A549 treated with RU486 at 1 μM for 4 hours (cell line): ENCODE measurements around the gene JMJD6. TPM values are rescaled to one million over a fixed set of nuclear protein-coding genes. Genes with fewer than 3 reads are reported as not detected.

Source experiments
- total RNA-seq: library from RNA; stranded (reverse); fragments of 200-300 nt; extraction: Qiagen RNA extraction; gene quantifications from 5 replicates; pipeline ENCODE4 v1.2.3, GENCODE V29; 2022; ENCODE audit warnings: low read depth

Gene JMJD6
- total RNA-seq, result 66.9 to 80.7 TPM (median 72.6 TPM) in 5 replicates

DNA sequence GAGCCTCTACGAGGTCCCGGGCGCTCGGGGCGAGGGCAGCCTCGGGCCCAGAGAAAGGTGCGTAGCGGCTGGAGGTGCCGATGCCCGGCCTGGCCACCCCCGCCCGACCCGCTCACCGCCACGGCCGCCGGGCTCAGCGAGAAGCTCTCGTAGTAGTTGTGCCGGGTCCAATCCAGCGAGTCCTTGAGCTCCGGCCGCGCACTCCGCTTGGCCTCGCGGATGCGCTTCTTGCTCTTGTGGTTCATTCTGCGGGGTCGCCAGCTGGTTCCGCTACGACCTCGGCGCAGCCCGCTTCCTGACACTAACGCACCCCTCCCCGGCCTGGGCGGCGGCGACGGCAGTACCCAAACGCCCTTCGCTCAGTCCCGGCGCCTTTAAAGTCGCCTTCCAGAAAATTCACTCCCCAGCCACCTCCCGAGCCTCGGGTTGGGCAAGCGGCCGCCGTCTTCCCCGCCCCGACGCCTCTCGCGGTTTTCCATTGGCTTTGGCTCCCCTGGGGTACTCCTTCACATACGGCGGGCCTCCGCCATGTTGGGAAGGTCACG lies at the start of gene JMJD6:
JMJD6 (minus strand) TSS at position 376 of the 545 bp plus-strand sequence; CDS start at position 245, 131 bp downstream.

GRCh38 chr17:76737676-76738467 lies 11.5 kb upstream of the JMJD6 start, which contains the start of gene MFSD11:
Gene MFSD11, plus strand, starts transcription at chr17:76738119. Its CDS starts 234 bp downstream, at chr17:76738353.

DNA sequence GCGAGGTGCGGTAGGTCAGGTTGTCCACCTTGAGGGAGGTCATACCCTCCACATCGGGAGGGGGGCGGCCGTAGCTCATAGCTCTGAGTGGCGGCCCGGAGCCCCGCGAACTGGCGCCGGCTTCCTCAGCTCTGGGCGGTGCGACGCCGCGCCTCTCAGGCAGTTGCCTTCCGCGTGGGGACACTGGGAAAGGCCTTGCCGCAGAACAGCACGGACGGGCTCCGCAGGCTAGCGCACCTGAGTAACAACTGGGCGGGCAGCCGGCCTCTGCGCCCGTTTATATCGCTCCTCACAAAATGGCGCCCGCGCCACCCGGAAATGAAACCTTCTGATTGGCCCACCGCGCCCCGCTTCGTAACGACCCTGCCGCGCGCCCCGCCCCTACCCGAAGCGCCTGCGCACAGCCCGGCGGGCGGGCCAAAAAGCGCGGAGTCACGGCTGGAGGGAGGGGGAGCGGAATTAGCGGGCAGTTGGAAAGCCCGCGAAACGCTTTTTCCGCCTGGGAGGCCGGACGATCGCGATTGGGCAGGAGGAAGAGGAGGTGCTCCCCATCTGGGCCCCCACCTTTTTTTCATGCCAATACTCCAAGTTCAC lies 10.8 kb upstream of the JMJD6 start, which contains the start of gene SRSF2:
SRSF2 (minus strand) TSS at position 250 of the 594 bp plus-strand sequence; CDS start at position 79, 171 bp downstream.

DNA sequence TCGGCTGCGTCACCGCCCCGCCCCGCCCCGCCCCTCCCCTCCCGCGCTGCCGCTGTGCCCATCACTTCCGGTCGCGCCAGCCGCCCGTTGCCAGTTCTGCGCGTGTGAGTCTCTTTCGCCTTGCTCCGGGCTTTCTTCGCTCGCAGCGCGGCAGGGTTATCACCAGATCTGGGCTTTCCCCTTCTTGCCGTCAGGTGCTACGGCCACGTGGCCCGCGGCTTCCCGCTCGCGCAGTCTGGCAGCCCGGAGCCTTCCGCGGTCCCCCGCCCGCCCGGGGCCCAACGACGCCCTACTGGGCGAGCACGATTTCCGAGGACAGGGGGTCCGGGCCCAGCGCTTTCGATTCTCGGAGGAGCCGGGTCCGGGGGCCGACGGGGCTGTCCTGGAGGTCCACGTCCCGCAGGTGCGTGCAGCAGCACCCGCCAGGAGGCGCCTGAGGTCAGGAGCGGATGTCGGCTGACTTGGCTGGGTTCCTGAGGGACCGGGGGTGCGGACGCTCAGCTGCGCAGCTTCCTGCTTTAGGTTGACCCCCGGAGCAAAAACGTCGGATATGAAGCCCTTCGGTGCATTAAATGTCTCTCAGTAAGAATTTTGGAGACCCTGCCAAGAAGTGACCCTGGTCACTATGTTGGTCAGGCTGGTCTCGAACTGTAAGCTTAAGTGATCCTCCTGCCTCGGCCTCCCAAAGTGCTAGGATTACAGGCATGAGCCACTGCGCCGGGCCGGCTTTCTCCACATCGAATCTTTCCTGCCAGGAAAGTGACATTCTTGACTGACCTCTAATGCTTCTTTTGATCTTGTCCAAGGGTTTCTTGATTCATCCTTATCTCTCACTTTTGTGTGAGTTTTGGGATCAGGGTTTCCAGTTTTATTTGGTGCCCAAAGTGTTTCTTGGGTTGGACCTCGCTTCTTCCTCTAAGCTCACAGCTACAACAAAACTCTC lies 641 bp upstream of the JMJD6 start, which contains the start of gene METTL23:
METTL23 (plus strand) TSS at position 64 of the 943 bp plus-strand sequence. CDS start 2,872 bp downstream, outside the sequence.

DNA sequence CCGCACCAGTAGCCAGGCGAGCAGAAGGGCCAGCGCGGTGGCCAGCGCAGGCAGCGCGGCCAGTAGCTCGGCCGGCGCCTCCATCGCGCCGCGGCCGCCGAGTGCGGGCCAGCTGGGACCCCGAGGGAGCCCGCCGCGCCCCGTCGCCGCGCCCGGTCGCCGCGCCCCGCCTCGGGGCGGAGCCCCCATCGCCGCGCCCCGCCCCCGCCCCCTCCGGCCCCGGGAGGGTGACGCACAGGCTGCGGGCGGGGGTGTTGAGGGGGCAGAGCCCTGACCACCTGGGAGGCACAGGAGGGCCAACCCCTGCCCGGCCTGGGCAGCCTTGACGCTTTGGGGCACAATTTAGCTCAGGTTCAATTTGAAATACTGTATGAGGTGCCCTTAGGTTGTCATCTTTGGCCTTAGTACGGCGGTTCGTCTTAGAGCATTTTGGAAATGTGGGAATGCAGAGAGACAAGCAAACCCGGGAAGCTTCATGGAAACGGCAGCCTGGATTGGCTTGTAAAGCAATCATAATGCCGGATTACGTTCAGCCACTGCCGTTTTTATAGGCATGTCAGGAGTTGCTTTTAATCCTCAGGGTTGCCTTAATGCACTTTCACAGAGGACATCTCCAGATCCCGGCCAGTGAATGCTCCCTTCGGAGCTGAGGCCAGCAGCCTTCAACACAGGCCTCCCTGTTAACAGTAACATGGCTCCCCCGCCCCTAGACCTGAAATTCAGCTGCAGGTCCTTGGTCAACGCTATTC lies 15.4 kb downstream of the JMJD6 start, which contains the start of gene MXRA7:
MXRA7 (minus strand) TSS at position 103 of the 749 bp plus-strand sequence; CDS start at position 84, 19 bp downstream.

Other genes starting within 250 kb of the JMJD6 start
- gene RHBDF2, start 225.2 kb downstream of the JMJD6 start, total RNA-seq, result 50.2 to 69.1 TPM (median 61.3 TPM) in 5 replicates
- 0.73 to 1.4 TPM (median 1.1 TPM) in 5 replicates for gene CYGB, start 188.9 kb downstream of the JMJD6 start, total RNA-seq
- not detected in 5 replicates for gene PRCD, start 186.6 kb downstream of the JMJD6 start, total RNA-seq
- gene ST6GALNAC2, start 140.7 kb downstream of the JMJD6 start, total RNA-seq, result 0.28 to 0.70 TPM (median 0.33 TPM) in 4 of 5 replicates, not detected in the other
- gene ST6GALNAC1, start 82.8 kb downstream of the JMJD6 start, total RNA-seq, result 0.07 to 0.81 TPM (median 0.46 TPM) in 3 of 5 replicates, not detected in the others
- gene MXRA7, start 15.6 kb downstream of the JMJD6 start, total RNA-seq, result 60.2 to 76.7 TPM (median 63.6 TPM) in 5 replicates
- gene METTL23, start 233 bp upstream of the JMJD6 start, total RNA-seq, result 51.1 to 63.5 TPM (median 59.8 TPM) in 5 replicates
- 380 to 475 TPM (median 459 TPM) in 5 replicates for gene SRSF2, start 10.7 kb upstream of the JMJD6 start, total RNA-seq
- gene MFSD11, start 11.5 kb upstream of the JMJD6 start, total RNA-seq, result 19.7 to 23.5 TPM (median 22.5 TPM) in 5 replicates
- 16.0 to 25.5 TPM (median 22.3 TPM) in 5 replicates for gene MGAT5B, start 141.8 kb upstream of the JMJD6 start, total RNA-seq